ENCODE measurements around the gene COL4A1.

DNA sequence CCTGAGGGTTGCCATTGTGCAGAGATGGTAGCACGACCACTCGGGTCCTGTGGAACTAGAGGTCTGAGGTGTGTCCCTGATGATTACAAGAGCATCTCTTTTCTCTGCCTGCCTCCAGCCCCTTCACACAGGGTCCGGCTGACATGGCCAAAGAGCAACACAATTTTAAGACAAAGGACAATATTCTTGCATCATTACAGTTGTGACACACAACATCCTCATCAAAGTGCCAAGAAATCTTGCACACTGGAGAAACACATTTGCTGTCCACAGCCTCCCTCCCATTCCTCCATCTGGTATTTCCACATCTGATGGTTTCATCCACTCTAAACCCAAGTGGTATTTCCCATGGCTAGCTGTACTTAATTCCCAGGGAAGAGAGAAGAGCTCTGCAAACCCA, 12.8 kb downstream of the COL4A1 start:
- TF ChIP-seq, protein P1, sequence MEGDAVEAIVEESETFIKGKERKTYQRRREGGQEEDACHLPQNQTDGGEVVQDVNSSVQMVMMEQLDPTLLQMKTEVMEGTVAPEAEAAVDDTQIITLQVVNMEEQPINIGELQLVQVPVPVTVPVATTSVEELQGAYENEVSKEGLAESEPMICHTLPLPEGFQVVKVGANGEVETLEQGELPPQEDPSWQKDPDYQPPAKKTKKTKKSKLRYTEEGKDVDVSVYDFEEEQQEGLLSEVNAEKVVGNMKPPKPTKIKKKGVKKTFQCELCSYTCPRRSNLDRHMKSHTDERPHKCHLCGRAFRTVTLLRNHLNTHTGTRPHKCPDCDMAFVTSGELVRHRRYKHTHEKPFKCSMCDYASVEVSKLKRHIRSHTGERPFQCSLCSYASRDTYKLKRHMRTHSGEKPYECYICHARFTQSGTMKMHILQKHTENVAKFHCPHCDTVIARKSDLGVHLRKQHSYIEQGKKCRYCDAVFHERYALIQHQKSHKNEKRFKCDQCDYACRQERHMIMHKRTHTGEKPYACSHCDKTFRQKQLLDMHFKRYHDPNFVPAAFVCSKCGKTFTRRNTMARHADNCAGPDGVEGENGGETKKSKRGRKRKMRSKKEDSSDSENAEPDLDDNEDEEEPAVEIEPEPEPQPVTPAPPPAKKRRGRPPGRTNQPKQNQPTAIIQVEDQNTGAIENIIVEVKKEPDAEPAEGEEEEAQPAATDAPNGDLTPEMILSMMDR (optimal IDR thresholded peaks at IDR 0.05 in 1 of 3, IDR thresholded peaks at IDR 0.05 in 1 of 3, conservative IDR thresholded peaks at IDR 0.05 in 1 of 3; ENCODE audit: extremely low read depth in 1 of 3, insufficient read depth in 2 of 3, low read length in 3 of 3): no peak
- no peak for TF ChIP-seq EZH2 (IDR thresholded peaks at IDR 0.05; ENCODE audit: low read length)

All from keratinocyte (primary cell).